HG03095 (cell line): ENCODE measurements around the gene DLG2.

Source experiments
- ATAC-seq: cut with Tn5 transposase; IDR thresholded peaks from one replicate; pipeline ENCODE4 v1.9.1; 2021; ENCODE audit warnings: moderate library complexity; ENCODE audit not compliant: unreplicated experiment

DLG2 gene

DNA sequence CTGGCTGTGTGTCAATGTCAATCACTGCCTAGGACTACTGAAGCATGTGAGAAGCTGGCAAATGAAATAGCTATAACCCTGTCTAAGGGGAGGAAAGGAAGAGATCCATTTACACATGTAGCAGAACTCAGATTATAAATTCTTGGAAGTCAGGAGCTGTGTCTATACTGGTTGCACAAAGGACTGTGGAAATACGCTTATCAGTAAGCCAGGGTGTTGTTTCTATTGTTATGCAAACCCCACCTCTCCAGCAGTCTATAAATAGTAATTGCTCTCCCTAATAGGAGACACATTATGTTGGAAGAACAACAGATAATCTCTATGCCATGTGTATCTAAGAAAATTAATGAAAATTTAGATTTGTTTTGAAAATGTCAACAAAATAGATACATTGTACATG lies 1647.6 kb downstream of the DLG2 start:
- no peak for ATAC-seq

DNA sequence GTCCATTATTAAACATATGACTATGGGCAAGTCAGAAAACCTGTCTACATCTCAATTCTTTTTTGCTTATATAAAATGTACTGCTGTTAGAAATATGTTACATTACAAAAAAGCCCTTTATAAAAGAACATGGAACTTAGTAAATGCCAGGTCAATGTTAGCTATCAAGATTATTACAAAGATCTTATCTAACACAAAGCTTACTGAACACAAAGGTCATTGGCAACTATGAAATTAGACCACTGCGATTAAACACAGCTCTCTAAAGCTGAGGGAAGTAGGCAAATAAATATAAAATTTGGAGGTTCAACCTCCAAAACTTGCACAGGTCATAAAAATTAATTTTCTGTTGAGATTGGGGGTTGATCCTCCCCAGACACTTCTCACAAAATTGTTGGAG lies 1648.2 kb downstream of the DLG2 start:
- ATAC-seq = no peak

DNA sequence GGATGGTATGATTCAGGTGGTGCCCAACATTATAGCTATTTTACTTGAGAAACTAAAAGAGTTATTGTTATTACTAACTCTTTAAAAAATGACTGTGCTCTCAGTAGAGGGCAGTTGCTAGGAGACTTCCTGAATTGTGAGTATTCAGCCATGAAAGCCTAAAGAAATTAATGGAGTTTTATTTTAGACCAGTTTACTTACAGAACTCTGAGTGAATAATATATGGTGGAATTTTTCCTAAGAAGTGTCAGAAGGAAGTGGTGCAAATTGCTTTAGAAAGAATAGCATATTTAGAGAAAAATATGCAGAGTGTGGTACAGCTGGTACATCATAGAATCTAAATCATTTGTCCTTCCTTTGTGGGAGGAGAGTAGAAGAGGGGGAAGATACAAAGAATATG lies 1651.1 kb downstream of the DLG2 start:
- no peak for ATAC-seq

DNA sequence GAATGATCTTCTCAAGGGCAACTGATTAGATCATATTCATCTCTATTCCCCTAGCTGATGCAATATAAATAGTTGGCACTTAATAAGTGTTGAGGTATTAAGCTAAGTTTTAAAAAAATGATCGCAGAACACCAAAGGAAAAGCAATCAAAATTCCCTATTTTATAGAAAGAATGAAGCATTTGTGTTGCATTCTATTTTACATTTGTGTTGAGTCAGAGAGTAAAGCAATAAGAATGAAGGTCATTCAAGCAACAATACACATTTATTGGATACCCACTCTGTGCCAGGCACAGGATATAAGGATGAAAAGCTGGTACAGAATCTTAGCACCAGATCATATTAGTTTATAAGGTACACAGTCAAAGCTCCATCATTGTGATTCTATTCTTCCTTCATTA lies 1654.6 kb downstream of the DLG2 start:
- no peak for ATAC-seq

DNA sequence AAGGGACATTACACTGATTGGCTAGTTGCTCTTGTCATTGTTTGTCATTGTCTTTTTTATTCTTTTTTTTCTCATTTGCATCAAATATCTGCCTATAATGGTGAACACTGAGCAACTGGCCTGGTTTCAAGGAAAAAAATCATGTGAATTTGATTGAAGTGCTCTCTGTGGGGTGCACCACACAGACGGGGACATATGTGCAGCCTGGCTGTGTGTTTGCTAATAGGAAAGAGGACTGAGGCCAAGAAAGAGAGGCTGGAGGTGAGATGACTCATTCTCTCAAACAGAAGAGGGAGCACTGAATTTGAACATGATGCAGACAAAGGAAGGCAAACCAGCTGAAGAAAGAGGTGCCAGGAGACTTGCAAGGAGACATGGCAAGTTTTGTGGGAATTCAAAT lies 1656.1 kb downstream of the DLG2 start:
- ATAC-seq = peak; percentile 58

DNA sequence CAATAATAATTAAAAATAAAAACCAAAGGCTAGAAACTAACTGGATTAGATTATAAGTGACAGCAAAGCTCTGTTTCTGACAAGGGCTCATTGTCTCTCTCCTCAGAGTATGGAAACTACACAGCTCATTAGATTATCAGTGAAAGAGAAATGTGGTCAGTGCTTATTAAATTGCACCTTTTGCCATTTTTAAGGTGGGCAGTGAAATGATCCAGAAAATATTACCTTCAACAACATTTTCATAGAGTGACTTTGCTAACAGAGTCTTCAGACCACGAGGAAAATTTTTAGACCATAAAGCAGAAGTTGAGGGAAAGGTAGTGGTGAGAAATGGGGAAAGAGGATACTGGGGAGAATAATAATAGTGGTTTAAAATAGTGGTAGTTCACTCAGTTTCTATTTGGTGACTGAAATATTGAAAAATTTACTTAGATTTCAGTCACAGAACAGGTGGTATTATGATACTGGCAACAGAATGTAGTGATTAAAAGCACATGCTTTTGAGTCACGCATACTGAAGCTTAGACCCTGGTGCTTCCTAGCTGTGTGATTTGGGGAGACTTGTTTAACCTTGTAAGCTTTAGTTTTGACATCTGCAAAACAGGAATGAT lies 1657.0 kb downstream of the DLG2 start:
- ATAC-seq = peak; percentile 76

DNA sequence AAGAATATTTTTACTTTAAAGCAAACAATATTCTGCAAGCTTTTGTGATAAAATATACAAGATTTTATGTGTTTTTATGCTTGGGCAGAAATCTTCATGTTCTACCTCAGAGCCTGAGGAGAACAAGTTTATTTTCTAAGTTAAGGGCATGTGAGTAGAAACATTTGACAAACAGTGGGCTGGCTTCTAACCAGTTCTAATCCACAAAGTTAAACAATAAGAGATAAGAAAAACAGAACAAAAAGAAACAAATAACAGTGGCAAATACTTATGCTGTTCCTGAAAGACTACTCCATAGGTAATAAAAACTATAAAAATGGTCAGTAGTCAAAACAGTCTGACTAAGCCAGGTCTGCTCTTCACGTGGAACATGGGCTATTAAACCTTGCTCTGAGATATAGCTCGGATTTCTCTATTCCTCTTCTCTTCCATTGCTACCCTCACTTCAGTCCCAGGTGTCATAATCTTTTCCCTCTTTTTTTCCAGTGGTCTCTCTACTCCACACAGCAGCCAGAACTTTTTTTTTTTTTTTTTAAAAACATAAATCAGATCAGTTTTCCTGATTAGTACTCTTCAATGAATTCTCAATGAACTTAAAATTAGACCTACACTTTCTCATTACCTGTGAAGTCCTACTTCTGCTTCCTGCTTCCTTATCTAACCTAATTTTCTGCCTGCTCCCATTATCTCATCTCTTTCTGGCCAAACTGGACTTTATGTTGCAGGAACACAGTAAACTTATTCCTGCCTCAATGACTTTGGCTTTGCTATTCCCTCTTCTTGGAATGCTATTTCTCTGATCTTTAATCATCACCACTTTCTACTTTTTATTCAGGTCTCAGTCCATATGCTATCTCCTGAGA lies 1669.9 kb downstream of the DLG2 start:
- ATAC-seq = no peak

DNA sequence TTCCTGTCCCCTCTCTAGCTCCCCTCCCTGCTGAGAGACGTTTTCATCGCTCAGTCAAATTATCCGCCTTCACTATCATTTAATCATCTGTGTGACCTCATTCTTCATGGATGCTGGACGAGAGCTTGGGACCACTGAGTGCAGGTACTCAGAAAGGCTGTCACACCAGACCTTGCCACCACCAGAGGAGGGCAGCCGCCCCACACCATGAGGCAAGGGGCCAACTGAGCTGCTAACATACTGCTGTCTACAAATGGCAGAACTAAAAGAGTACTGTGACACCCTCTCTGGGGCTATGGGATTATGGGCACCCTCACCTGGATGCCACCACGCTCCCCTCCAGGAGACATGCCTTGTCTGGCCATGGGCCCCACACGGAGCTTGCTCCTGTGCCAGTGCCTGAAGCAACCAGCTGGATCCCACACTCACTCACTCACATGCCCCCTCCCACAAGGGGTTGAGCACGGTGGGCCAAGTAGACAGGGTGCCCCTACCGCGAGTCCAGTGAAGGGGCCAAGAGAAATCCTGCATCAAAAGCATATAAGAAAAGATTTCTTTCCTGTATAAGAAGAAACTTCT lies 1670.9 kb downstream of the DLG2 start:
- ATAC-seq = no peak

DNA sequence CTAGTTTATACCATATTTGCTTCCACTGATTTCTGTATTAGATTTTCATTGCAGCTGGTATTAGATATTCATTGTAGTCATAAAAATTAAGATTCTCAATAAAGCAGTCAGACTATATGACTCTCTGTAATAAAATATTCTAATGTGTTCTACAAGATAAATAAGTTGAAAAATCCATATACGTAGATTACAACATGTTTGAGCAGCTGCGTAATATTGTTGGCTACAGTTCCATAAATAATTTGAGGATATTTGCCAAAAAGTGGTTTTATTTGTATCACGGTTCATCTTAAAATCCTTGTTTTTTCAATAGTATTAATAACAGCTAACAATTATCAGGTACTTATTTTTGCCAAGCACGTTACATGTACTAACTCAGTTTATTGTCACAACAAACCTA lies 1672.4 kb downstream of the DLG2 start:
- ATAC-seq = no peak

DNA sequence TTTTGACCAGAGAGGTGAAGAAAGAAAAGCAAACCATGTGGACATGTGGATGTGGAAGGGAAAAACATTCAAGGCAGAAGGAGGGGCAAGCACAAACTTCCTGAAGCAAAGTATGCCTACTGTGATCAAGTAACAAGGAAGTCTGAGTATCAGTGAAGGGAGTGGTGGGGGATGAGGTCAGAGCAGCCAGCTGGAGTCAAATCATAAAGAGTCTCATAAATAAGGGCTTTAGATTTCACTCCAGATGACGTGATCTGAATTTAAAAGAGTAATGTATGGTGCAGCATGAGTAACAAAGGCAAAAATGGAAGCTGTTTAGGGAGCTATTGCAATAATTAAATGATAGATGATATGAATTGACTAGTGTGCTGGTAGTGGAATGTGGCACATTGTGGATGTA lies 1675.6 kb downstream of the DLG2 start:
- no peak for ATAC-seq

DNA sequence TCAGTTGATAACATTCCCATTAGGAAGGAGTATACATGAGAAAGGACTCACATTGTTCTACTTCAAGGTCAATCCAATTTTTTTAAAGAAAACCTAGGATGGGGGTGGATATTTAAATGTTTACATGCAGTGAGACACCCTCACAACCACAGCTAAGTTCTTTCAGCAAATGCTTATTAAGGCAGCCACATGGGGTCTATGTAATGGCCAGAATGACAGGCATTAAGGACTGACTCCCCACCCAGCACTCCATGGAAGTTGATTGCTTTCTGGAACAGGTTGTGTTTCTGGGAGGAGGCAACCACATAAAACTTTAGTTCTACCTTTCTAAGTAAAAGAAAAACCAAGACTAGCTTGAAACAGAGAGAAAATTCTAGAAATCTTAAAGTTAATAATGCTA lies 1678.9 kb downstream of the DLG2 start:
- no peak for ATAC-seq

DNA sequence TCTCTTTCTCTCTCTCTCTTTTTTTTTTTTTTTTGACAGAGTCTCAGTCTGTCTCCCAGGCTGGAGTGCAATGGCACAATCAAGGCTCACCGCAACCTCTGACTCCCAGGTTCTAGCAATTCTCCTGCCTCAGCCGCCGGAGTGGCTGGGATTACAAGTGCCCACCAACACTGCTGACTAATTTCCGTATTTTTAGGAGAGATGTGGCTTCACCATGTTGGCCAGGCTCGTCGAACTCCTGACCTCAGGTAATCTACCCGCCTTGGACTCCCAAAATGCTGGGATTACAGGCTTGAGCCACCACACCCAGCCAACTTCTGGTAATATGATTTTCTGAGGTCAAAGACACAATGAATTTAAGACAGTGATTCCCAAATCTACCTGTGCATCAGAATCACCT lies 1681.2 kb downstream of the DLG2 start:
- no peak for ATAC-seq

DNA sequence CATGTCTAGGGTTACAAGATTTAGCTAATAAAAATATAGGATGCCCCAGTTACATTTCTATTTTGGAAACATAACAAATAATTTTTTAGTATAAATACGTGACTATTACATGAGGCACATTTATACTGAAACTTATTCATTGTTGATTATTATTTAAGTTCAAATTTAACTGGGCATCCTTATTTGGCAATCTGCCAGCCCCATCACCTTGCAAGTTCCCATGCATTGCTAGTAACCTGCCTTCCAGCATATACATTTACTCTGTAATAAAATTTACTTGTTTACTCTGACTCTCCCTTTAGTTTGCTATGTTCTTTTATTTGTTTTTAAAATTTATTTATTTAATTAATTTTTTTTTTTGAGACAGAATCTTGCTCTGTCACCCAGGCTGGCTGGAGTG lies 1686.1 kb downstream of the DLG2 start:
- no peak for ATAC-seq

DNA sequence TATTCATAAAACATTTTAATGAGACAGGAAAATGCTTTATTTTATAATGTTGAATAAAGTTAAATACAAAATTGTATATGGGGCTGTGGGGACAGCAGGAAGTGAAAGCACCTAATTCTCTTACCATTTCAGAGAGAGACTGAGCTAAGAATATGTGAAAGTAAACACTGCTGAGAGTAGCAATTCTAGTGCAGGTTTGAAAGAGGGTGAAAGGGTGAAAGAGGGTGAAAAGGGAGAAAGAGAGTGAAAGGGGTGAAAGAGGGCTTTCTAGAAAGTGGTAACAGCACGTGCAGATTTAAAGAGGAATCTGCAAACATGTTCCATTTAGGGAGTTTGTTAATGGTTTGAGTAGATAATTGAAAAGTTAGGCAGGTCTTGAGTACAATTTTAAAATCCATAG lies 1689.0 kb downstream of the DLG2 start:
- peak; percentile 60 for ATAC-seq

DNA sequence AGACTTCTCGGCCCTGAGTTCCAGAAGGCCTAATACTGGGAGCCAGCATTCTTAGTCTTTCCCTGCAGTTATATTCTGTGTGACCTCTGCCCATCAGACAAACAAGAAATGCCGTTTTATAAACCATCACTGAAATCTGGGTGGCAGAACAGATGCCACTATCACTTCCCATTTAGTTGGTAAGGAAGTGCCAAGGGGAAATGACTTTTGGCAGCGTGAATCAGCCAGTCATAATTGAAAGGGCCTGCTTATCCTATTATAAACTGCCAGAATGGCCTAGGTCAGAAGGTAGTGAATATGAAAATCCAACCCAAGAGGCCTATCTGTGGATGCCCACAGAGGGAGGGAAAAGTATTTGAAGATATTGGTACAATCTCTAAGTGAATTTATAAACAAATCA lies 1694.1 kb downstream of the DLG2 start:
- ATAC-seq = no peak

DNA sequence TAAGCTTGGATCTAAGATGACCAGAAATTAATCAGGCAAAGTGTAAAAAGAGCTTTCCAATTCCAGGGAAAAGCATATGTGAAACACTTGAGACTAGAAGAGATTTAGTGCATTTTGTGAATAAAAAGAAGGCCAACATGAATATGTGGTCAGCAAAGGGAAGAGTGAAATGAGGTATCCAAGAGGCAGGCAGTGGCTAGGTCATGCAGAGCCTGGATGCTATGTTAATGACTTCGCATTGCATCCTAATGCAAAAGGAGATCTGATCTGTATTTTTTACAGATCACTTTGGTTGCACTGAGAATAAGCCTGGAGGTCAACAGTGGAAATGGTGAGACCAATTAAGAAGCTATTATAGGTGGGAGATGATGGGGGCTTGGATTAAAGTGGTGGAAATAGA lies 1699.7 kb downstream of the DLG2 start:
- ATAC-seq = no peak

DNA sequence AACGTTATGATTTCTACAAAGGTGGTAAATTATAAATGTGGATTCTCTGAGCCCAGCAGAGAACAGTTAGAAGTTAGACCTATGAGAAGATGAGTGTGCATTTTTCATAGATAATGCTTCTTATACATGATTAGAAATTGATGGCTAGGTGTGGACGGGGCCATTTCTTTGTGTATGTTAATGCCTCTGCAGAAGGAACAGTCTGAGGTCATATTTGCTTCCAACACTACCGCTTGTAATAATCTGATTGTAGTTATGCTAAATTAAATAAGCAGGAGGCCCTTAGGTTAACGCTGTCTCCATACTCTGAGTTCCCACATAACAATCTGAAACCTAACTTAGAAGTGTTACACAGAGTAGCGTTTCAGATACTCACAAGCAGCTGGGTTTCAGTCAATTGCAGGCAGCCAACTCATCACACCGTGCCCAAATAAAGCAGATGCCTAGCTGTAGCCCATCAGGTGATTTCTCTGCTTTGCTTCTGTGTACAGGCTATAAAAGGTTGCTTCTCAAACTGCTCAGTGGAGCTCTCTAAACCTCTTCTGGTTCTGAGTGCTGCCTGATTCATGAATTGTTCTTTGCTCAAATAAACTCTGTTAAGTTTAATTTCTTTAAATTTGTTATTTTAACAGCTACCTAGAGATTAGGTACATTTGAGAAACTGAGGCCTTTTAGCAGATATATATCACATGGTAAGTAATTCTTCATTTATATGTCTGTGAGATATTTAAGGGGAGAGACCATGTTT lies 1702.2 kb downstream of the DLG2 start:
- ATAC-seq = no peak

DNA sequence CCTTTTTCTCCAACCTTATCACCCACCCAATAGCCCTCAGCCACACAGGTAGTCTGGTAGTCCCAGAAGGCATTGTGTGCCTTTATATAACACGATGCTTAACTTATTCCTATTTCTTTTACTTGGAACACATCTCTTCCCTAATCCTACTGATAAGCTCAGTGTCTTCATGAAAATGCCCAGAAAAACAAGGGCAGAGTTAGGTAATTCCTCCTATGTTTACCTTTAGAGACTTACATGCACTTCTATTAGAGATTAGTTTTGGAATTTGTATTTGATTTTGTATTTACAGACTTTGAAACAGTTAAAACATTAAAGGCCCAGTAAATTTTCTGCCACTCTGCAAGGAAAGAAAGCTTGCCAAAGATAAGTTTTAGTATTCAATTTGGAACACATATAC lies 1703.2 kb downstream of the DLG2 start:
- no peak for ATAC-seq

DNA sequence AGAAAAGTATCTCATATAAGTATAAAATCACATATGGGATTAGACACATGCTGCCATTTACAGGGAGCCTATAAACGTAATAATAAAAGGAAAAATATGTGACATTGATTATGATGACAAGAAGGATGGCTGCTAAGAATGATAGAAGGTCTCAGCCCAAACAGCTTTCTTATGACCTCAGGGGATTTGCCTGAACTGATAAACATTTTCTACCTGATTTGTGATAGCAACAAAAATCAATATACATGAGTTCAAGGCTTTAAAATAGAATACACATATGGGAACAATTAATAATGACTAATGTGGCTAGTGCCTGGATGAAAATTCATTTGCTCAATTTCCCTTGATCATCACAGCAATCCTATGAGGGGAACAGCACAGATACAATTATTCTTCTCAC lies 1704.2 kb downstream of the DLG2 start:
- no peak for ATAC-seq

DNA sequence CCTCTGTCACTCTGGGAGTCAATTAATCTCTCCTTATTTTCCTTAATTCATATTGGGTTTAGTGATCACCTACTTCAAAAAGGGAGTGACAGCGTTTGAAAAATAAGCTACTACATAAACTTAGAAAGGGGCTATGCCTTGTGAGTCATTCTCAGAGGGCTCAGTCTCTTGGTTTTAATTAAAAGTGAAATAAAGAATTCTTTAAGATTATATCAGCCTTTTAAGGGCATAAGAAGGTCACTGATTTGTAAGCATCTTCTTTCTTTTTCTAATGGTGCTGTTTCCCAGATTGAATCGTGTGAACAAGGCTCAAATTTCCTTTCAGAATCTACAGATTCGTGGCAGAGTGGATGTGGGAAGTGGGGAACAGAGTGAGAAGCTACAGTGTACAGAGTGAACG lies 1704.8 kb downstream of the DLG2 start:
- no peak for ATAC-seq

DNA sequence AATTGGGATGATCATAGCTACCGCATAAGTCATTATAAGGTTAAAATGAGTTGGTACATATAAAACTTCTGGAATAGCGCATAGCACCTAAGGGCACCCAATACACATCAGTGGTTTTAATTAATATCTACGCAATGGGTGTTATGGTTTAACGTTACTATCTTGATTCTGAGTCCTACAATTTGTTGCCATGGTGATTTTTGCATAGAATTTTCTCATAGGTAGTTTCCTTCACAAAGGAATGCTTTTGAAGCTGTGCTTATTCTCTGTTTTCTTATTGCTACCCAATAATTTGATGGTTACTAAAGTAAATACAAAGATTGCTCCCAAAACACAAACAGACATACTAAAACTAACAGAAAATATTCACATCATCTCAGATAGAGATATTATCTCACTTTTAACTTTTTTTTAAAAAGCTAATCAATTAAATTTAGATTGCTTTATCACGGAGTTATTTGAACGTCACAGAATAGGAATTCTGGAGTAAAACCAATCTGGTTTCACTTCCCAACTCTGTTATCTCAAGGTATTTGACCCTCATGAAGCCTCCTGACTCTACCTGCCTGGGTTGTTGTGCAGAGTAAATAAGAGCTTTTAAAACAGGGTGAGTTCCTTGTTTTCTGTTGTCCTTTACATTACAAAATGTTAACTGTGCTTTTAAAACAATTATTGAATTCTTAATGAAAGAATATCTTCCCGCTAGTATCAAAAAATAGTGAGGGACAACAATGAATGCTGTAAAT lies 1705.5 kb downstream of the DLG2 start:
- ATAC-seq = no peak
